ENCODE results near the gene CDC25A. TPM values are rescaled to one million over a fixed set of nuclear protein-coding genes. Genes with fewer than 3 reads are reported as not detected.

CDC25A gene
- total RNA-seq, 3 donors from 2014 or later (not counting 1 experiment from before 2014, with no cell fraction given) = 0.56 to 1.3 (median 0.72) TPM

DNA sequence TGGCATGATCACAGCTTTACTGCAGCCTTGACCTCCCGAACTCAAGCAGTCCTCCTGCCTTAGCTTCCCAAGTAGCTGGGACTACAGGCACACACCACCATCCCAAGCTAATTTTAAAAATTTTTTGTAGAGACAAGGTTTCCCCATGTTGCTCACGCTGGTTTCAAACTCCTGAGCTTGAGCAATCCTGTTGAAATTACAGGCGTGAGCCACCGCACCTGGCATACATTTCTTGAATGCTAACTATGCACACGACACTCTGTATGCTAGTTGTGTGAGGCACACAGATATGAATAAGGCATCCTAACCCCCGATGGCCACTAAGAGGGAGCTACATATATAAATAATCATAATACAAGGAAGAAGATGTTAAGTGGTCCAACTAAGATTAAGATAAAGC lies 64.9 kb downstream of the CDC25A start:
- WGBS (ENCODE audit: insufficient coverage) = 98% methylated on average over 5 of the region's 6 CpGs
- Mint-ChIP-seq H3K4me1 (no peaks in the 10 kb centered on the region), H3K27me3 (ENCODE audit: low read depth in 2 of 2) (no peaks in the 10 kb centered on the region), H3K27ac (no peak overlapping the region), H3K4me3 (no peak overlapping the region), H3K9me3 (no peaks in the 10 kb centered on the region), H3K36me3 (no peaks in the 10 kb centered on the region)
- Histone ChIP-seq H3K4me3 (ENCODE audit: low read length) (no peak overlapping the region), H3K4me1 (ENCODE audit: control insufficient read depth, insufficient read depth, low read length) (no peaks in the 10 kb centered on the region), H3K36me3 (ENCODE audit: control insufficient read depth, insufficient read depth, low read length) (no peaks in the 10 kb centered on the region), H3K9me3 (ENCODE audit: control insufficient read depth, insufficient read depth, low read length) (no peaks in the 10 kb centered on the region), H3K27ac (ENCODE audit: low read length) (no peak overlapping the region), H3K27me3 (ENCODE audit: control insufficient read depth, insufficient read depth, low read length) (no peaks in the 10 kb centered on the region)
- ATAC-seq (no peak), DNase-seq (no peak)
- intact Hi-C loops (cut with micrococcal nuclease) = no loop called here
- TF ChIP-seq, protein P1, sequence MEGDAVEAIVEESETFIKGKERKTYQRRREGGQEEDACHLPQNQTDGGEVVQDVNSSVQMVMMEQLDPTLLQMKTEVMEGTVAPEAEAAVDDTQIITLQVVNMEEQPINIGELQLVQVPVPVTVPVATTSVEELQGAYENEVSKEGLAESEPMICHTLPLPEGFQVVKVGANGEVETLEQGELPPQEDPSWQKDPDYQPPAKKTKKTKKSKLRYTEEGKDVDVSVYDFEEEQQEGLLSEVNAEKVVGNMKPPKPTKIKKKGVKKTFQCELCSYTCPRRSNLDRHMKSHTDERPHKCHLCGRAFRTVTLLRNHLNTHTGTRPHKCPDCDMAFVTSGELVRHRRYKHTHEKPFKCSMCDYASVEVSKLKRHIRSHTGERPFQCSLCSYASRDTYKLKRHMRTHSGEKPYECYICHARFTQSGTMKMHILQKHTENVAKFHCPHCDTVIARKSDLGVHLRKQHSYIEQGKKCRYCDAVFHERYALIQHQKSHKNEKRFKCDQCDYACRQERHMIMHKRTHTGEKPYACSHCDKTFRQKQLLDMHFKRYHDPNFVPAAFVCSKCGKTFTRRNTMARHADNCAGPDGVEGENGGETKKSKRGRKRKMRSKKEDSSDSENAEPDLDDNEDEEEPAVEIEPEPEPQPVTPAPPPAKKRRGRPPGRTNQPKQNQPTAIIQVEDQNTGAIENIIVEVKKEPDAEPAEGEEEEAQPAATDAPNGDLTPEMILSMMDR (IDR thresholded peaks at IDR 0.05) = no peak

DNA sequence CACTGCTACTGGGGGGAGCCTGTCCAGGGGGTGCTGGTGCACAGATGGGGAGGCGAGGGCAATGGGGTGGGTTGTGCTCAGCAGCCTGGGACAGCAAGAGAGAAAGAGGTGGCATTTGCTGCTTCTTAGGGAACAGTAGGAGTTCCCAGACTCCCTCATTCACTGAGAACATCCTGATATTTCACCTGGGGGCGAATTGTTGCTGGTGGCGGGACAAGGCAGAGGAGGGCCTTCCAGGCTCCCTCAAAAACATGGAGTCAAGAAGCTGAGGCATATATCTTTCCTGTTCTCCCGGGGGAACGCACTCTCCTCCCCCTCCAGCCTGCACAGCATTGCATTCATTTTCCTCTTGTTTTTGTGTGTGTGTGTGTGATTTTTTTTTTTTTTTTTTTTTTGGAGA lies 65.7 kb downstream of the CDC25A start:
- no peak for ATAC-seq

DNA sequence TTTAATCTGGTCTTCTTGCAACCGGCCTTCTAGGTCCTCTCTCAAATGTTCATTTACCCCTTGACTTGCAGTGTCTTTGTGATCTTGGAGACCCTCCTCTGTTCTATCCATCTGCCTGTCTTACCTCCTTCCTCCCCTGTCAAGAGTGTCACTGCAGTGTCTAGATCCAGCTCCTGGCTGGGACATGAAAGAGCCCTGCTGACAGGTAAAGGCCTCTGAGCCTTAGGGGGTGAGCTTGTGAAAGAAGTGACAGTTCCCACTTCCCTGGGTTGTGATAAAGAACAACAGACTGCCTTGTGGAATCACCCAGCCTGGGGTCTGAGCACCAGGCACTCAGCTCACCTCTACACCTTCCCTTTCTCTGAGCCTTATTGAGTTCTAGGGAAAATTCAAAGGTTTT lies 68.0 kb downstream of the CDC25A start:
- no peak for ATAC-seq

More for the DNA sequence above, 65.7 kb downstream of the CDC25A start:
- H3K36me3 Mint-ChIP-seq = no peaks in the 10 kb centered on the region
- H3K27me3 Mint-ChIP-seq (ENCODE audit: low read depth in 2 of 2) = no peaks in the 10 kb centered on the region
- no peak for DNase-seq
- TF ChIP-seq, protein P1 (IDR thresholded peaks at IDR 0.05) = no peak
- H3K9me3 ChIP-seq (ENCODE audit: control insufficient read depth, insufficient read depth, low read length) = no peaks in the 10 kb centered on the region
- no peaks in the 10 kb centered on the region for H3K4me1 Mint-ChIP-seq
- no peaks in the 10 kb centered on the region for H3K4me1 ChIP-seq (ENCODE audit: control insufficient read depth, insufficient read depth, low read length)
- H3K9me3 Mint-ChIP-seq = no peaks in the 10 kb centered on the region
- H3K4me3 ChIP-seq (ENCODE audit: low read length) = no peak overlapping the region
- no peaks in the 10 kb centered on the region for H3K36me3 ChIP-seq (ENCODE audit: control insufficient read depth, insufficient read depth, low read length)
- no peak overlapping the region for H3K27ac ChIP-seq (ENCODE audit: low read length)
- intact Hi-C loops (cut with micrococcal nuclease) = no loop called here
- 93% methylated on average over 2 of the region's 5 CpGs for WGBS (ENCODE audit: insufficient coverage)
- no peak overlapping the region for H3K27ac Mint-ChIP-seq
- H3K4me3 Mint-ChIP-seq = no peak overlapping the region
- no peaks in the 10 kb centered on the region for H3K27me3 ChIP-seq (ENCODE audit: control insufficient read depth, insufficient read depth, low read length)

More for the DNA sequence above, 68.0 kb downstream of the CDC25A start:
- no peak overlapping the region for H3K4me3 ChIP-seq (ENCODE audit: low read length)
- Mint-ChIP-seq H3K9me3 (no peaks in the 10 kb centered on the region), H3K4me1 (no peaks in the 10 kb centered on the region), H3K27ac (no peak overlapping the region), H3K4me3 (no peak overlapping the region), H3K36me3 (no peaks in the 10 kb centered on the region), H3K27me3 (ENCODE audit: low read depth in 2 of 2) (no peaks in the 10 kb centered on the region)
- no peak overlapping the region for H3K27ac ChIP-seq (ENCODE audit: low read length)
- no peaks in the 10 kb centered on the region for H3K36me3 ChIP-seq (ENCODE audit: control insufficient read depth, insufficient read depth, low read length)
- TF ChIP-seq, protein P1 (IDR thresholded peaks at IDR 0.05) = no peak
- no peaks in the 10 kb centered on the region for H3K4me1 ChIP-seq (ENCODE audit: control insufficient read depth, insufficient read depth, low read length)
- no peaks in the 10 kb centered on the region for H3K9me3 ChIP-seq (ENCODE audit: control insufficient read depth, insufficient read depth, low read length)
- DNase-seq = no peak
- 100% methylated on average over 1 of the region's 1 CpG for WGBS (ENCODE audit: insufficient coverage)
- no peaks in the 10 kb centered on the region for H3K27me3 ChIP-seq (ENCODE audit: control insufficient read depth, insufficient read depth, low read length)
- intact Hi-C loops (cut with micrococcal nuclease) = no loop called here

All from natural killer cell (primary cell).